Hepatocyte (in vitro differentiated cells): ENCODE results near the gene CCDC51.

Experiments
- EZH2 ChIP-seq: fragments of 200-600 bp; sonication (generic); IDR thresholded peaks from 2 replicates; pipeline ENCODE4 v1.6.1; 2016; ENCODE audit warnings: antibody characterized with exemption, mild to moderate bottlenecking, borderline replicate concordance
- TF ChIP-seq, protein P1 (sequence below): fragments of 200-600 bp; sonication (generic); IDR thresholded peaks from 2 replicates; pipeline ENCODE4 v1.5.1; 2016; ENCODE audit warnings: antibody characterized with exemption, mild to moderate bottlenecking; ENCODE audit not compliant: poor library complexity

DNA sequence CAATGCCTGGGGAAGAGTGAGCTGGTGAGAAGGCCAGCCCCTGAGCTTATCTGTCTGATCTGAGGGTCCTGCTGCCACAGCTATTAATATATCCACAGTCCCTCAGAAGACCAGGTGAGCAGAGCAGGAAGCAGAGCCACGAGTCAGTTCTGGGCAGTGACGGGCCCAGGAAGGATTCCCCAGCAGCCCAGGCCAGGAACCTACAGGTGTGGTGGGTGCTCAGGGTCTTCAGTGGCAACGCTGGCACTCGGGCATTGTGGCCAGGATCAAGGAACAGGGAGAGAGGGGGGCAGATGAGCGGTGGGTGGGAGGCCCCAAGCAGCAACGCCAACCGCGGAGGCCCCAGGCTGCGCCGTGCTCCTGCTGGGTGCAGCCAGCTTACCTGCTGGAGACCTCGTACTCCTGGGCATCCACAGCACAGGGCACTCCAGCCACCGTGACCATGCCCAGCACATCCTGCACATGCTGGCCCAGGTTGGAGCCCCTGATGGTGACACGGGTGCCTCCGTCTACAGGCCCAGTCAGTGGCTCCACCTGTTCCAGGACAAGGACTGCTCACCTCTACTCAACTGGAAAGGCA is 22.3 kb downstream of the CCDC51 start:
- TF ChIP-seq, protein P1, sequence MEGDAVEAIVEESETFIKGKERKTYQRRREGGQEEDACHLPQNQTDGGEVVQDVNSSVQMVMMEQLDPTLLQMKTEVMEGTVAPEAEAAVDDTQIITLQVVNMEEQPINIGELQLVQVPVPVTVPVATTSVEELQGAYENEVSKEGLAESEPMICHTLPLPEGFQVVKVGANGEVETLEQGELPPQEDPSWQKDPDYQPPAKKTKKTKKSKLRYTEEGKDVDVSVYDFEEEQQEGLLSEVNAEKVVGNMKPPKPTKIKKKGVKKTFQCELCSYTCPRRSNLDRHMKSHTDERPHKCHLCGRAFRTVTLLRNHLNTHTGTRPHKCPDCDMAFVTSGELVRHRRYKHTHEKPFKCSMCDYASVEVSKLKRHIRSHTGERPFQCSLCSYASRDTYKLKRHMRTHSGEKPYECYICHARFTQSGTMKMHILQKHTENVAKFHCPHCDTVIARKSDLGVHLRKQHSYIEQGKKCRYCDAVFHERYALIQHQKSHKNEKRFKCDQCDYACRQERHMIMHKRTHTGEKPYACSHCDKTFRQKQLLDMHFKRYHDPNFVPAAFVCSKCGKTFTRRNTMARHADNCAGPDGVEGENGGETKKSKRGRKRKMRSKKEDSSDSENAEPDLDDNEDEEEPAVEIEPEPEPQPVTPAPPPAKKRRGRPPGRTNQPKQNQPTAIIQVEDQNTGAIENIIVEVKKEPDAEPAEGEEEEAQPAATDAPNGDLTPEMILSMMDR, result no peak
- TF ChIP-seq EZH2, result no peak
